ENCODE results near the gene SPATA9.
A peak's percentile ranks its signal among the peaks of the same experiment; 100 is the strongest.
"Not testable (repeated sequence)": the region's sequence is repeated elsewhere in the genome, so short reads cannot be mapped to it uniquely, and the experiment has no call there.

The SPATA9 gene

DNA sequence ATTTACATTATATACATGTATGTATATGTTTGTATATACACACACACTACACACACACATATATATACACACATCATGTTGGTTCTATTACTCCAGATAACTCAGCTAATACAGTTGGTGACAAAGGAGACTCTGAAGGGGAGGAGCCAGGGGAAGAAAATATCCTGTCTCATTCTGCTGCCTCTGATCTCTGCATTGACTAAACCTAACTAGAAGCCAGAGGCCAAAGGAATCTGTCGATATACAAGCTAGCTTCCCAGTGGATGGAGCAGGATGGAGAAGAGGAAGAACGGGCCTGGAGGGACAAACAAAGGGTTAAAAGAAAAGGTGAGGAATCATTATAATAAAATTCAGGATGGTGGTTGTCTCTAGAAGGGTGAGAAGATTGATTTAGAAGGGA is 34.6 kb upstream of the SPATA9 start:
- no peak for DNase-seq (ENCODE audit: low read depth in 2 of 2)

DNA sequence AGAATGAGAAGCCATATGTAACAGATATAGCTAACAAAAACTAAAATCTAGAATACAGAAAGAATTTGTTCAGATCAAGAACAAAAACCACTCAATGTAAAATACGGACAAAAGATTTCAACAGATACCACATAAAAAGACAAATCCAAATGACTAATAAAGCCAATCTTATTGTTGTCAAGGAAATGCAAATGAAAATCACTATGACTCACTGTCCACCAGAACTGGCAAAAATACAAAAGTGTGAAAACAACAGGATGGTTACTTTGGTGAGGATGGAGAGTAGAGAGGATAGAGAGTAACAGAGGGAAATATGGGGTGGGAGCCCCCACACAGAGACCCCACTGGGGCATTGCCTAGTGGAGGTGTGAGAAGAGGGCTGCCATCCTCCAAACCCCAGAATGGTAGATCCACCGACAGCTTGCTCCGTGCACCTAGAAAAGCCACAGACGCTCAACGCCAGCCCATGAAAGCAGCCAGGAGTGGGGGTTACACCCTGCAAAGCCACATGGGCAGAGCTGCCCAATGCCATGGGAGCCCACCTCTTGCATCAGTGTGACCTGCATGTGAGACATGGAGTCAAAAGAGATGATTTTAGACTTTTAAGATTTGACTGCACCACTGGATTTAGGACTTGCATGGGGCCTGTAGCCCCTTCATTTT is 33.1 kb upstream of the SPATA9 start:
- peak; percentile 59 to 70 for DNase-seq (ENCODE audit: low read depth in 2 of 2)

DNA sequence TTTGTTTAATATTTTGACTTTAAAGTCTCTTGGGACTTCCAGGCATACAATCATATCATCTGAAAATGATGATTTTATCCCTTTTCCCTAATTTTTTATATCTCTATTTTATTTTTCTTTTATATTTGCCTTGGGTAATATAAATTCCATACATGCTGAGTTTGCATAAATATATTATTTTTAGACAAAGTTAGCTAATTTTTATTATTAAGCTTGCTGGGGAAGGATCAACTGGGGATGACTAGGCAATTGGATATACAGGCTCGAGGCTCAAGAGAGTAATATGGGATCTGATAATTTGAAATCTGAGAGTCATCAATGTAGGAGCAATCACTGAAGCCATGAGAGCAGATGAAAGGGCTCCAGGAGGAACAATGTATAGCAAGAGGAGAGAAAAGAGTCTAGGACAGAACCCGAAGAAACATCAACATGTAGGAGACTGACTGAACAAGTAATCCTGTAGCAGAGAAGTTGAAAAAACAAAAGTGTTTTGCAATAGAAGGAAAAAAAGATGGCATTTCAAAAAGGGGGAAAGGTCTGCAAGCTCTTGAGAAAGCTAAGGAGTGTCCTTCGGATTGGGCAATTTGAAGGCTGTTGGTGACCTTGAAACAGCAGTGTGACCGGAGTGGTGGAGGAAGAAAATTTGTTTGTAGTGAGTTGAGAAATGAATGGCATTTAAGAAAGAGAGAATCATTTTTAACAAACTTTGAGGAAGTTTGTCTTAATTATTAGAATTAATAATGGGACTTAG is 31.3 kb upstream of the SPATA9 start:
- DNase-seq (ENCODE audit: low read depth in 2 of 2) = no peak

DNA sequence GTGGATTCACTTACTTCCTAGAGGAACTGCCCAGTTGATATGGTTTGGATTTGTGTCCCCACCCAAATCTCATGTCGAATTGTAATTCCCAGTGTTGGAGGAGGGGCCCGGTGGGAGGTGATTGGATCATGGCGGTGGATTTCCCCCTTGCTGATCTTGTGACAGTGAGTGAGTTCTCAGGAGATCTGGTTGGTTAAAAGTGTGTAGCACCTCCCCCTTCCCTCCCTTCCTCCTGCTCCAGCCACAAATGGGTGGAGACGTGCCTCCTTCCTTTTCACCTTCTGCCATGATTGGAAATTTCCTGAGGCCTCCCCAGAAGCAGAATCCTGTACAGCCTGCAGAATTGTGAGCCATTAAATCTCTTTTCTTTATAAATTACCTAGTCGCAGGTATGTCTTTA is 30.5 kb upstream of the SPATA9 start:
- not testable (repeated sequence) for DNase-seq (ENCODE audit: low read depth in 2 of 2)

DNA sequence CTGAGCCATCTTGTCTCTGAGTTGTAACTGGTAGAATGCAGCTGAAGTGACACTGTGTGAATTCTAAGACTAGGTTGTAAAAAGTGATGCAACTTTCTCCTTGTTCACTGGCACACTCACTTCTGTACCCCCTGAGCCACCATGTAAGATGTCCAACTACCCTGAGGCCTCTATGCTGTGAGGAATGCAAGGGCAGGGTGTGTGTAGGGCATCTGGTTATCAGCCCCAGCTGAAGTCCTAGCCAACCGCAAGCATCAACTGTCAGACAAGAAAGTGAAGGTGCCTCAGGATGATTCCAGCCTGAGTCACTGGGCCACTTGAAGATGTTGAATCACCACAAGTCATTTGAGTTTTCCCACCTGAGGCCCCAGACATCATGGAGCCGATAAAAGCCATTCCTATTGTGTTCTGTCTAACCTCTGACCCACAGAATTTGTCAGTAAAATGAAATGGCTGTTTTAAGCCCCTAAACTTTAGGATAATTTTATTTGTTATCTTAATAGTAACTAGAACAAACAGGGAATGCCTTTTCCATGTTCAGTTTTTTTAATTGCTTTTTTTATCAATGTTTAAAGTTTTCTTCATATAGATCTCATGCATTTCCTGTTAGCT is 29.7 kb upstream of the SPATA9 start:
- no peak for DNase-seq (ENCODE audit: low read depth in 2 of 2)

DNA sequence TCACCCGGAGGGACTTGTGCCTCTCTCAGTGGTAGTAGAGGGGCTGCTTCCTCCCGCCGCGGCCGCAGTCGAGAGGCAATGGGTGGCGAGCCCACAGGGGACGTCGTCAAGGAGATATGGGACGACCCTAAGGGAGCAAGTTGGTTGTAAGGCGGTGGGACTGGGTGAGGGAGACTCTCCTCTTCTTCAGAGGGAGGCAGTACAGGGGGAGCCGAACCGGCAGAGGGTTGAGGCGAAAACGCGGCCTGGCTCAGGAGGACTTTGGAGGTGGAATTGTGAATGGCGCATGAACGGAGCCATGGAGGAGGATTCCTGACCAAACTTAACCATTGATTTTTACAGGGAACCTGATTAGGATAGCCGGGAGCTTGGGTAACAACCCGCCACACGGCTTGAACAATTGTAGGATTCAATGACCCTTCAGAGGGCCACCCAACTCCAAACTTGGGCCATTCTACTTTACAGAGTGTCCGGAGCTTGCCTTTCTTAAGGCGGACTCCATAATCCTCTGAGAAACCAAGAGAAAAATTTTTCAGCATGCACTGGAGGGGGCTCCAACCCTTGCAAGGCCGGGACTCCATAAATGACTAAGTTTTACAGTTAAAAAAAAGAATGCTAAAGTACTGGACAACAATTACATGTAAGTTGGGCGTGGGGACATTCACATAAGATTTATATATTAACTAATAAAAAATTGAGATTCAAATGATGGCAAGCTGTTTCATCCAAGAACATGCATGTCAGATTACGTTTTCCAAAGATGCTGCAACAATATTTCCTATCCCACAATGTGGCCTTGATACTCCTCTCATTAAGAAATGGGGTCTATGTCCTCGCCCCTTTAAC is 28.9 kb upstream of the SPATA9 start:
- DNase-seq (ENCODE audit: low read depth in 2 of 2) = no peak

DNA sequence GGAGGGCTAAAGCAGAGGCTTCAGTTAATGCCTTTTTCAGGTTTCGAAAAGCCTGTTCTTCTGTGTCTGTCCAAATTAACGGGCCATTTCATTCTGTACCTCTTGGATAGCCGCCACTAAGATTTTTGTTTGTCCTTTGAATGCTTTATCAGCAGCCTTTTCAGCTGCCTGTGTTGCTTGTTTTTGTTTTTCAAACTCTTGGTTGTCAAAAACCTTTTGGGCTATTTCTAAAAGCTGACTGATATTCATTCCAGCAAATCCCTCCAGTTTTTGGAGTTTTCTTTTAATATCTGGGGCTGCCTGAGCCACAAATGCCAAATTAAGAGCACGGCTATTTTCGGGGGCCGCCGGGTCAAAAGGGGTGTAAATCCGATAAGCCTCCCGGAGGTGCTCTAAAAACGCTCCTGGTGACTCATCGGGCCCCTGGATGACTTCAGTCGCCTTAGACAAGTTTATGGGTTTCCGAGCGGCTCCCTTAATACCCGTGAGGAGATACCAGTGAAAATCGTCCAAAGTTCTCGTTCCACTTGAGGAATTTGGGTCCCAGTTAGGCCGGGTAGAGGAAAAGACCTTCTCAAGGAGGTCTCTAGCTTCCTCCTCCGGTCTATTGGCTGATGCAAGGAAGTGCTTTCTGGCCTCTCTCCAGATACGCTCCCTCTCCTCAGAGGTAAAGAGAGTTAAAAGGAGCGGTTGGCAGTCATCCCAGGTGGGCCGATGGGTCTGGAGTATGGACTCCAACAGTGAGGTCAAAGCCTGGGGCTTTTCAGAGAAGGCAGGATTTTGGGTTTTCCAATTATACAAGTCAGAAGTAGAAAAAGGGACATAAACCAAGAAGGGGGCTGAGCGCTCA is 28.1 kb upstream of the SPATA9 start:
- DNase-seq (ENCODE audit: low read depth in 2 of 2) = not testable (repeated sequence)

DNA sequence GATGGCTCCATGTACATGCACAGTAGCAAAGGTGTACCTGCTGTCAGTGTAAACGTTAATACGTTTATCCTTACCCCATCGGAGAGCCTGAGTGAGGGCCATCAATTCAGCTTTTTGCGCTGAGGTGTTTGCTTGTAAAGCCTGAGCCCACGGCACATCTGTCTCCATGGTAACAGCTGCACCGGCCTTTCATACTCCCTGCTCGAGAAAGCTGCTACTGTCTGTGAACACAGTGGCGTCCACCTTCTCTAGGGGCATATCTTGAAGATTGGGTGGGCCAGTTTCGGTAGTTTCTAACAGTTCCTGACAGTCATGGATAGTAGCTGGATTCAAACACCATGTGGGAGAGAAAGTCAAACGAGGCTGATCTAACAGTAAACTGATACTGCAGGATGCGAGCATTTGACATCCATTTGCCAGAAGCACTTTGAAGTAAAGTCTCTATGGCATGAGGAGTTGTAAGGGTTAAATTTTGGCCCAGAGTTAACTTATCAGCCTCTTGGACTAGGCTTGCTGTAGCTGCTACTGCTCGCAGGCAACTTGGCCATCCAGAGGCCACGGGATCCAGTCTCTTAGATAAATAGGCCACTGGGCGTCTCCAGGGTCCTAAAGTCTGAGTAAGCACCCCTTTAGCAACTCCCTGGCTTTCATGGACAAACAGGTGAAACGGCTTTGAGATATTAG is 27.3 kb upstream of the SPATA9 start:
- no peak for DNase-seq (ENCODE audit: low read depth in 2 of 2)

DNA sequence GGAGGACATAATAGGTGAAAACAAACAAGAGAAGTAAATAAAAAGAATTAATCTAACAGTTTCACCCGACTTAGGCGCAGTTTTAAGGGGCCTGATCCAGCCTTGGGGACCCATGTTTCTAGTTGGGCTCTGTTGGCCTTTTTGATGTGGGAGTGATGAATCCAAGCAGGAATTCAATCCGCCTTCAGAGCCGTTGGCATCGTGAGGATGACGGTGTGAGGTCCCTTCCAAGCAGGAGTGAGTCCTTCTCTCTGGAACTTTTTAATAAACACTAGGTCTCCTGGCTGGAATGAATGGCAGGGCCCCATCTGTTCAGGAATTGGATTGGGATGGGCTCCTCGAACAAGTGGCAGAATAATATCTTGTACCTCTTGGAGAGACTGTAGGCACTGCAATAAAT is 26.1 kb upstream of the SPATA9 start:
- DNase-seq (ENCODE audit: low read depth in 2 of 2) = no peak

DNA sequence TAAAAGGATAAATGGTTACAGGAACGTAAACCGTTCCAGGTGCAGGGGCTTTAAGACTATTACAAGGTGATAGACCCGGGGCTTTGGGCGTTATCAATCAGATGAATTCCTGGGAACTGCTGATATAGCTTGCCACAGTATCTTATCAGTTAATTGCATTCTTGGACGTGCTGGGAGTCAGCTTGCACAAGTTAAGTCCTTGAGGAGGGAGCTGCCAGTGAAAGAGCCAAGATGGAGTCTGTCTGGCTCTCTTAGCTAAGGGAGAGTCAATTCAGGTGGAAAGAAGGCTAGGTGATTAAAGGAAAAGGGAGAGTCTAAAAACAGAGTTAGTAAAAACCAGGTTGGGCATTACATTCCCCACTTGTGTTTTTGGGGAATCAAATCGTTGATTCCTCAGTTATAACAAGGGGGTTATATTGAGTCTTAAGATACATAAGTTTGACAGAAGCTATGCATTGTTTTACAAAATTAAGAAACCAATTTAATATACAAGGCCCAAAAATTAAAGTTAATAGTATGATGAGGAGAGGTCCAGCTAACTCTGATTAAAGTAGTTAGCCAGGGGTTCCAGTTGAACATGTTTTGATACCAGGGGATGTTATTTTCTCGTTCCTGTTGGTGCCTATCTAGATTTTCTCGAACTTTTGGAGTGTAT is 24.9 kb upstream of the SPATA9 start:
- DNase-seq (ENCODE audit: low read depth in 2 of 2) = not testable (repeated sequence)

DNA sequence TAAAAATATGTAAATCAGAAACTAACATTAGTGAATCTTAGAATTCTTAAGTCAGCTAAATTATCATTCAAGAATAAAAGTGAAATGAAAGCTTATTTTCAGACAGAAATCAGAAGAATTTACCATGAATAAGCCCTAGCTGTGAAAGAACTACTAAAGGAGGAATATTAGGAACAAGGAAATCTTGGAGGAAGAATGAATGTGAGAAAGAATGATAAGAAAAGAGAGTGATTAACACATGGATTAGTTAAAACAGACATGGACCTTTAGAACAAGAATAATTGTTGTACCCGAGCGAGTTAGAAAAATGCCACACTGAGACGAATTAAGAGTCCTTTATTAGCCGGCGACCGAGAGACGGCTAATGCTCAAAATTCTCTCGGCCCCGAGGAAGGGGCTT is 24.3 kb upstream of the SPATA9 start:
- DNase-seq (ENCODE audit: low read depth in 2 of 2) = no peak

DNA sequence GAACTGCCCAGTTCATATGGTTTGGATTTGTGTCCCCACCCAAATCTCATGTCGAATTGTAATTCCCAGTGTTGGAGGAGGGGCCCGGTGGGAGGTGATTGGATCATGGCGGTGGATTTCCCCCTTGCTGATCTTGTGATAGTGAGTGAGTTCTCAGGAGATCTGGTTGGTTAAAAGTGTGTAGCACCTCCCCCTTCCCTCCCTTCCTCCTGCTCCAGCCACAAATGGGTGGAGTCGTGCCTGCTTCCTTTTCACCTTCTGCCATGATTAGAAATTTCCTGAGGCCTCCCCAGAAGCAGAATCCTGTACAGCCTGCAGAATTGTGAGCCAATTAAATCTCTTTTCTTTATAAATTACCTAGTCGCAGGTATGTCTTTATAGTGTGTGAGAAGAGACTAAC is 23.4 kb upstream of the SPATA9 start:
- not testable (repeated sequence) for DNase-seq (ENCODE audit: low read depth in 2 of 2)

DNA sequence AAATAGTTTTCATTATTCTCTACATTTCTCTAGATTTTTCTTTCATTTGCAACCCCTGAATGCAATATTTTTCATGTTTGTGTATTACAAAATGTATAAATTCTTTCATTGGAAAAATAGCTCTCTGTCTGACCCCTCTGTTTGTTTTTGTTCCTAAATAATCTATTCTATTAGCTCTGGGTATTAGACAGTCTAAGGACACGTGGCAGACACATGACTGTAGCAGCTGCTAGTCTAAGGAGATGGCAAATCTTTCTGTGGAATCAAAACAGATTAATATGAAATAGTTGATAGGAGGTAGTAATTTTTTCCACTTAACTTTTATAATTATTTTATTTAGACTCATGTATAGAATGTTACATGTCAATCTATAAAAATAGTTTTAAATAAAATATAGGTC is 21.4 kb upstream of the SPATA9 start:
- no peak for DNase-seq (ENCODE audit: low read depth in 2 of 2)

DNA sequence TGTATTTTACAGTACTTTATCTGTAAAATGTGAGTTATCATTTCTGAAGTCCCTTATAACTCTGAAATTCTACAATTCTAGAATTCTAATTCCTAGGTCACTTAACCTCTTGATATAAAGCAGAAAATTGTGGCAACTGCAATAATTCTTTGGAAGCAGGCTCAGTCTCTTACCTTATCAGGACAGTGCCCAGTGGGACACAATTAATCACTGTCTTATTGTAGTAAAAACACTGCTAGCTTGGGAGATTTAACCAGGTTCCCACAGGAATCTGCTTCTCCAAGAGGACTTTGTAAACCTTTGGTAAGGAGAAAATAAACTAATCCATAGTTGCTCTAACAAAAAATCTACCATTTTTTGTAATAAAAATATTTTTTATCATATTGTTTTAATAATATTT is 18.3 kb upstream of the SPATA9 start:
- no peak for DNase-seq (ENCODE audit: low read depth in 2 of 2)

DNA sequence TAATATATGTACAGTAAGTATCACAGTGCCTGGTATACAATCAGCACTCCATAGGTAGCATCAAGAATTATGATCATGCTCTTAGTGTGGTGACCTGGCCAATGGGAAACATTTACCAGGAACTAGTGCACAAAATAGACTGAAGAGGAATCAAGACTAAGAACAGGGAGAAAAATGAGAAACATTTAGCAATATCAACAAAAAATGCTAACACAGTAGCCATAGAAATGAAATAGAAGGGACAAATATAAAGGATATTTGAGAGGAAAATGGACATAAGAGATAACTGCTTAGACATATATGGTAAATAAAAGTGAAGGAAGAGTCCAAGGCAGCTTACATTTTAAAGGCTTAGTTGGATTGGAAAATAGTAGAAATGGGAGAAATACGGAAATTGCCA is 16.5 kb upstream of the SPATA9 start:
- DNase-seq (ENCODE audit: low read depth in 2 of 2) = no peak

DNA sequence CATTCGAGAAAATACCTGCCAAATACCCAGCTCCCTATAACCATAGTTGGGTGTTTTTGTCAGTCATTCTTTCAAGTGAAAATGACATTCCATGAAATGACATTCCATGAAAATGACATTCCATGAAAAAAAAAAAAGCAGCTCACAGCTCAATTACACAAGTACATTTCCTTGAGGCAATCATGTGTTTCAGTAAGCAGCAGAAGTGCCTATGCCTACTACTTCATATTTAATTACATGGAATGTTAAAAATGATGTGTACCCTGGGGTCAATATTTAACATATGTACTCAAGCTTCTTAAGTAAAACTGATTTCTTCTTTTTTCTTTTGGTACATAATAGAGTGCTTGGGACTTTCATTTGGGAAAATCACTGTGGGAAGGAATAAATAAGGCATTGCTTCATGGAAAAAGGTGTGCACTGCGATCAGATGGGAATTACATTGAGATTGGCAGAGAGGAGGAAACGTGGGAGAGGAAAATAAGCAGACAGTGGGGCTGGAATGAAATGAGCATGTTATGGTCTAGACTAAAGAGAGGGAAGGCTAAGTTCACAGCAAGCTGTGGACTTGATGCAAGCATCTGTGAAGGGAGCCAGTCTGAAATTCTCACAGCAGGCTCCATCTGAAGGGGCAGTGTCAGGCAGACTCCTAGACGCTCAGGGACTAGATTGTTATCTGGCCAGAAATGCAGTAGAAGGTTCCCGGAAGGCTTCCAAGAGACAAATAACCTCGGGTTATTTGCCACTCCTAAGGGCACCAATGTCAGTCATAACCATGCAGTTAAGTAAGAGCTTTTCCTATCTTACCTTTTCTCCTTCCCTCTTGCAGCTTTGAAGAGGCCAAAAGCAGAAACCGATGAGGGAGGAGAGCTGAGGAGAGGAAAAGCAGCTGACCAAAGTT is 15.2 kb upstream of the SPATA9 start:
- no peak for DNase-seq (ENCODE audit: low read depth in 2 of 2)

DNA sequence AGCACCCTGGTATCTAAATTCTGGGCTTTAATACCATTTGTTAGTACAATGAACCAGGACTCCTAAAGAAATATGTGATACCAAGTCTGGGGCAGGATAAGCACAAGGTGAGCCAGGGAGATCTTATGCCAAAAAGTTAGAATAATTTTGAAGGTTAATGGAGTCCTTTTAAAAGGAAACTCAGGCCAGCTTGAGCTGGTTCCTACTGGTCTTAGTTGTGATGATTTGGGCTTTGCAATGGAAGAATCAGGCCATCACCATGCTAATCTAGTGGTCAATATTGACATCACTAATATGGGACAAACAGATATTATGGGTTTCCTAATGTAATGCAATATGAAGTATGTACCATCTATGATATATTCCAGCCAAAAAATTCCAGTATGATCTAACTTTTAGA is 7.5 kb upstream of the SPATA9 start:
- no peak for DNase-seq (ENCODE audit: low read depth in 2 of 2)

DNA sequence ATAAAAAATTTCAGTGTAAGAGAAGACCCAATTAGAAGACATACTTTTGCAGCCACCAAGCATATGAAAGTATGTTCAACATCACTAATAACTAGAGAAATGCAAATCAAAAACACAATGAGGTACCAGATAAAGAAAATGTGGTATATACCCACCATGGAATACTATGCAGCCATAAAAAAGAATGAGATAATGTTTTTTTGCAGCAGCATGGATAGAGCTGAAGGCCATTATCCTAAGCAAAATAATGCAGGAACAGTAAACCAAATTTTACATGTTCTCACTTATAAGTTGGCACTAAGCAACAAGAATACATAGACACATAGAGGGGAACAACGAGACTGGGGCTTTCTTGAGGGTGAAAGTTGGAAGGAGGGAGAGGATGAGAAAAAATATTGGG is 6.9 kb upstream of the SPATA9 start:
- DNase-seq (ENCODE audit: low read depth in 2 of 2) = no peak

DNA sequence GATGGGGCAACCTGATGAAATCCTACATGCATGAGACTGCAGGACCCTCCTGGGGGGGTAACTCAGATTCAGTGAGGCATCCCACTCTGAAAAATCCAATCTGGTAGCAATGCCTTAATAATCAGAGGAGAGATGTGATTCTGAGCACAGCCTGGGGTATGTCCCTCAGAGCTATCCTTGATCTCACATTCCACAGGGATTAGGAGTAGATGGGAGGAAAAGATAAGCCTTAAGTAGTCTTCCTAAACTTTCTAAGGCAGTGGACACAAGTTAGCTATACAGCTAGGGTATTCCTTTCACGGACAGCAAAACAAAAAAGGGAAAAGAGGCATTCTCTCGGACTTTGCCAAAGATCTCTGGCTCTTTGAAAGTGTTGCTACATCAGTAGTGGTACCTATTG is 3.9 kb upstream of the SPATA9 start:
- no peak for DNase-seq (ENCODE audit: low read depth in 2 of 2)

All from fibroblast of skin of left biceps (primary cell).